Stimulated activated CD4-positive, alpha-beta T cell treated with anti-CD3 and anti-CD28 coated beads, Interleukin-15, amount 100 ng/mL, for 48 hours (primary cell): ENCODE measurements around the gene PIK3R5.
A peak's percentile ranks its signal among the peaks of the same experiment; 100 is the strongest.
"Not testable (repeated sequence)": the region's sequence is repeated elsewhere in the genome, so short reads cannot be mapped to it uniquely, and the experiment has no call there.

Experiments
- DNase-seq, 2 donors: peaks; one replicate each; pipeline ENCODE4 v3.0.0-alpha.2; 2020; ENCODE audit warnings: low read depth in 2 of 2

Gene PIK3R5, protein sequence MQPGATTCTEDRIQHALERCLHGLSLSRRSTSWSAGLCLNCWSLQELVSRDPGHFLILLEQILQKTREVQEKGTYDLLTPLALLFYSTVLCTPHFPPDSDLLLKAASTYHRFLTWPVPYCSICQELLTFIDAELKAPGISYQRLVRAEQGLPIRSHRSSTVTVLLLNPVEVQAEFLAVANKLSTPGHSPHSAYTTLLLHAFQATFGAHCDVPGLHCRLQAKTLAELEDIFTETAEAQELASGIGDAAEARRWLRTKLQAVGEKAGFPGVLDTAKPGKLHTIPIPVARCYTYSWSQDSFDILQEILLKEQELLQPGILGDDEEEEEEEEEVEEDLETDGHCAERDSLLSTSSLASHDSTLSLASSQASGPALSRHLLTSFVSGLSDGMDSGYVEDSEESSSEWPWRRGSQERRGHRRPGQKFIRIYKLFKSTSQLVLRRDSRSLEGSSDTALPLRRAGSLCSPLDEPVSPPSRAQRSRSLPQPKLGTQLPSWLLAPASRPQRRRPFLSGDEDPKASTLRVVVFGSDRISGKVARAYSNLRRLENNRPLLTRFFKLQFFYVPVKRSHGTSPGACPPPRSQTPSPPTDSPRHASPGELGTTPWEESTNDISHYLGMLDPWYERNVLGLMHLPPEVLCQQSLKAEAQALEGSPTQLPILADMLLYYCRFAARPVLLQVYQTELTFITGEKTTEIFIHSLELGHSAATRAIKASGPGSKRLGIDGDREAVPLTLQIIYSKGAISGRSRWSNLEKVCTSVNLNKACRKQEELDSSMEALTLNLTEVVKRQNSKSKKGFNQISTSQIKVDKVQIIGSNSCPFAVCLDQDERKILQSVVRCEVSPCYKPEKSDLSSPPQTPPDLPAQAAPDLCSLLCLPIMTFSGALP

DNA sequence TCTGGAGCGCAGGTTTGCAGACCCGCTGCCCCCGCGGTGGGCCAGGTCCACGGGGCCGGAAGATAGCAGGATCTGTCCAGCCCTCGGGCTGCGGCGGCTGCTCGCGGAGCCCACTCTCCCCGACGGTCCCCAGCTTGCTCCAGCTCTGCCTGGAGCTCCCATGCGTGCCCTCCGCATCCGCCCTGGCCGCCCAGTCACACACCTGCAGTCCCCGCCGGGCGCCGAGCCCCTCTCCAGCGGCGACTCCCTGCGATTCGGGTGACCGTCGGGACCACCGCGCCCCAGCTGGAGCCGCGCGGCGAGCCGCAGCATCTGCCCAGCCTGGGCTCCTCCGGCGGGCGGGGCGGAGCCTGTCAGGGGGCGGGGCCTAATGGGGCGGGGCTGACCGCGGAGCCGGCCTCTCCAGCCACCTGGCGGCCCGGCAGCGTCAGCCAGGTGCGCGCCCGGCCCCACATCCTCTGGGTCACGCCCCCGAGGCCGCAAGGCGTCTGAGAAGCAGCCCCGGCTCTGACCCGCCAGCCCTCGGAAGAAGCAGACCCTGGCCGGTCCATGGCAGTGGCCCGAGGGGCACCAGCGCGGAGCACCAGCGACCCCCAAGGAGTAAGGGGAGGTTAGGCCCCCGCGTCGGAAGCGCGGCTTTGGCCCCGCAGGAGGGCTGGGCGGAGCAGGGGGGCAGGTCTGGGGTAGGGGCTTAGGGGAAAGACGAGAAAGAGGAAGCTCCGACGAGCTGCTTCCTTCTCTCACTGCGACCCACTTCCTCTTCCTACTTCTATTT lies at the start of gene PIK3R5:
TSS of gene PIK3R5 (minus strand) at position 314 of the 775 bp plus-strand sequence. CDS start 54,213 bp downstream, outside the sequence.
- peak in 1 of 2 donors; percentile 81 for DNase-seq

DNA sequence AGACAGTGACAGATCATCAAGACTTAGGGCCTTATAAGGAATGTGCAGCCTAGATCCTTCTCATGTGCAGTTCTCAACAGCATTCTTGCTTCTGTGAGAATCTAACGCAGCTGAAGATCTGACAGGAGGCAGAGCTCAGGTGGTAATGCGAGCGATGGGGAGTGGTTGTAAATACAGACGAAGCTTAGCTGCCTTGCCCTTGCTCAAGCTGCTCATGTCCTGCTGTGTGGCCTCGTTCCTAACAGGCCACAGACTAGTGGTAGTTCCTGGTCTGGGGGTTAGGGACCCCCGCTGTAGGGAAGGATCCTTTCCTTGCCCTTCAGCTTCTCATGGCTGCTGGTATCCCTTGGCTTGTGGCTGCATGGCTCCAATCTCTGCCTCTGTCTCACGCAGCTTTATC lies 45.5 kb upstream of the PIK3R5 start:
- DNase-seq, result no peak

DNA sequence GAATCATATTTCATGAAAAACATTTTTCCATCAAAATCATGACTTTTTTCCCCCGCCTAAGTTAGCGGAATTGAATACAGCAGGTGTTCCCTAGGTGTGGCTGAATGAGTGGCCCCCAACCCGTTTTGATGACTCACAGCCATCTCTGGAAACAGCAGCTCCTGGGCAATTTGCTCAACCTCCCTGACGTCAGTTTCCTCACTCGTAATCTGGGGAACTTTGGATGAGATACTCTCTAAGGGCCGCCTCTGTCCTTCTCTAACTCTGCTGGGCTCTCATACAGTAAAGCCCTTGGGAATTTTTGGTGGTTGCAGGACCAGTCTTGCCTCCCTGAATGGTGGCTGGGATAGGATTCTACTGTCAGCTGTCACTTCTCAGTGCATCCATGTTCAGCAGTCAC lies 44.2 kb upstream of the PIK3R5 start:
- DNase-seq, result no peak

DNA sequence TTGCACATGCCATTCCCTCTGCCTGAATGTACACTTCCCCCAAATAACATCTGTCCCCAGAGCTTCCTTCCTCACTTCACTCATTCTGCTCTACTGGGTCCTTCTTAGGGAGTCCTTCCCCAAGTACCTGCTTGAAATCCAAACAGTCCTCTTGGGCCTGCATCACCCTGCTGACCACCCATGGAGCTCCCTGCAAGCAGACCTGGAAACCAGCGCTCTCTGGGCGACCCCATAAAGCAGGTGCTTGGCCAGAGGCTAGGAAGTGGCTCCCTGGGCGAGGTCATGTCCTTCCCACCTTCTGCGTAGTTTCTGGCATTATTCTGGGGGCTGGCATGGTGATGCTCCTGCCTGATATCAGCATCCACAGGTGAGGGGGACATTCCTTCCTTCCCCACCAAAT lies 43.6 kb upstream of the PIK3R5 start:
- DNase-seq, result no peak

DNA sequence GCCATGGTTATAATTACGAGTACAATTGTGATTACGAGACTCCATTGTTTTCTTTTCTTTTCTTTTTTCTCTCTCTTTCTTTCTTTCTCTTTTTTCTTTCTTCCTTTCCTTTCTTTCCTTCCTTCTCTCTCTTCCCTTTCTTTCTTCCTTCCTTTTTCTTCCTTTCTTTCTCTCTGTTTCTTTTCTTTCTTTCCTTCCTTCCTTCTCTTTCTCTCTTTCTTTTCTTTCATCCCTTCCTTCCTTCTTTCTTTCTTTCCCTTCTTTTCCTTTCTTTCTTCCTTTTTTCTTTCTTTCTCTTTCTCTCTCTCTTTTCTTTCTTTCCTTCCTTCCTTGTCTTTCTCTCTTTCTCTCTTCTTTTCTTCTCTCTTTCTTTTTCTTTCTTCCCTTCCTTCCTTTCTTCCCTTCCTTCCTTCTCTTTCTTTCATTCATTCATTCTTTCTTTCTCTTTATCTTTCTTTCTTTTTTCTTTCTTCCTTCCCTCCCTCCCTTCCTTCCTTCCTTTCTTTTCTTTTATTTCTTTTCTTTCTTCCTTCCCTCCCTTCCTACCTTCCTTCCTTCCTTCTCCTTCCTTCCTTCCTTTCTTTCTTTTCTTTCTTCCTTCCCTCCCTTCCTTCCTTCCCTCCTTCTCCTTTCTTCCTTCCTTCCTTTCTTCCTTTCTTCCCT lies 41.7 kb upstream of the PIK3R5 start:
- DNase-seq, result no peak

DNA sequence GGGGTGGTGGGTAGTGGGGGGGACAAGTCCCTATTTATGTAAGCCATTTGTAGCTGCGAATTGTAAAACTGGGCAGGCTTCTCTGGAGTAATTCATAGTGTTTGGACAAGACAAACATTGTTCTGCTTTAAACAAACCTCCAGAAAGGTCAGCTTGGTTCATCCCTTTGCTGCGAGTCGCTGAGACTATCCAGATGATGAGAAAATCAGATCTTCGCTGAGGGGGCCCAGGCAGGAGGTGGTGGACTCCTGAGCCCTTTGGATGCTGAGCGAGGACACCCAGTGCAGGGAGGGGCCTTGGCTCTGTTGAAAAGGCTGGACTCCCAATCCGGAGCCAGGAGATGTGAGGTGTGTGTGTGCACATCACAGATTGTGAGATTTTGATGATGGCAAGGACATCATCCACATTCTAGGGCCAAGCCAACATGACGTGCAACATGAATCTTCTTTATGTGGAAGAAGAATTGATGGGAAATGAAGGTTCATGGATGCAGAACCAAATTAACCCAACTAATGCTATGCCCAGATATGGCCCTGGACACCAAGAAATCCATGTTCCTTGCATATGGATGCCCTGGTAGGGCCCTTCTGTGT lies 40.8 kb upstream of the PIK3R5 start:
- no peak for DNase-seq

DNA sequence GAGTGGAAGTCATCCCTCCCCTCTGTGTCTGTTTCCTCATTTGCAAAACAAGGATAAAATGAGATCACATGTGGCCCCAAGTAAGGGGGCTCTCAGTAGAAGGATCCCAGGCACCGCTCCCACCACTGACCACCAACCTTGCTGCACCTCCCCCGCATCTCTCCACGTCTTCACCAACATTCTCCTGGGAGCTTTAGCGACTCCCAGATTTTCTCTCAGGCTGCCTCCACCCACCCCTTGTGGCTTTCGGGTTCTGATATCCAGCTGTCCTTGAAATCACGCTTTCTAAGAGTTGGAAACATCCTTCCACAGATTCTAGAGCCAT lies 39.4 kb upstream of the PIK3R5 start:
- no peak for DNase-seq

DNA sequence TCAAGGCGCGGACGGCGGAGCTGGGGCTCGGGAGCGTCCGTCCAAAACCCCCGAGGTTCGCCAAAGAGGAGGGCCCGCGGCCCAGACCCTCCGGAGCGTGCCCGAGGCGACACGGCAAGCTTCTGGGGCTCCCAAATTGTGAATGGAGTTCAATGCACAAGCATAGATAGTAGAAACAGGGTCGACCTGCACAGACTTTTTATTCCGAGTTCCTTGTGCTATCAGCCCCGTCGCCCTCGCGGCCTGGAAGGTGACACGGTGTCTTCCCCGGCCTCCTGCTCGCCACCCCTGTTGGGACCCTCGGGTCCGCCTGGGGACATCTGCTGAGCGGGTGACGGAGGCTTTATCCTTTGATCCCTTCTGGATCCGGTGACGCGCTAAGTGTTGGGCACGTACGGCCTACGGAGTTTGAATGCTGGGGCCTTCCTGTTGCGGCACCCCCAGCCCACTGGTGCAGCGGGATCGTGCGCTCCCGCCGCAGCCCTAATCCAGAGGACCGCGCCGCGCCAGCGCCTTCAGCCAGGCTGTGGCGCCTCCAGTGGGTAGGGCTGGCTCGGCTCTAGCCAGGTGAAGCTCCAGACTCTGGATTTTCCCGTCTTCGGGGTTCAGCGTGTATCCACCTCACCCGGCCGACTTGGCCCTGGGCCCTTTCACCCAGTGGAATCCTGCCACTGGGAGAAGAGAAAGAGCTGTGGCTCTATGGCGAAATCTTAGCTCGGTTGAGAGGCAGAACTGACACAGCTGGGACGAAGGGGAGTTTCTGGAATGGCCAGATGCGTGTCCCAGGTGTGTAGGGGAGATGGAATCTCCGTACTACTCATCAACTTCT lies 38.8 kb upstream of the PIK3R5 start:
- no peak for DNase-seq

DNA sequence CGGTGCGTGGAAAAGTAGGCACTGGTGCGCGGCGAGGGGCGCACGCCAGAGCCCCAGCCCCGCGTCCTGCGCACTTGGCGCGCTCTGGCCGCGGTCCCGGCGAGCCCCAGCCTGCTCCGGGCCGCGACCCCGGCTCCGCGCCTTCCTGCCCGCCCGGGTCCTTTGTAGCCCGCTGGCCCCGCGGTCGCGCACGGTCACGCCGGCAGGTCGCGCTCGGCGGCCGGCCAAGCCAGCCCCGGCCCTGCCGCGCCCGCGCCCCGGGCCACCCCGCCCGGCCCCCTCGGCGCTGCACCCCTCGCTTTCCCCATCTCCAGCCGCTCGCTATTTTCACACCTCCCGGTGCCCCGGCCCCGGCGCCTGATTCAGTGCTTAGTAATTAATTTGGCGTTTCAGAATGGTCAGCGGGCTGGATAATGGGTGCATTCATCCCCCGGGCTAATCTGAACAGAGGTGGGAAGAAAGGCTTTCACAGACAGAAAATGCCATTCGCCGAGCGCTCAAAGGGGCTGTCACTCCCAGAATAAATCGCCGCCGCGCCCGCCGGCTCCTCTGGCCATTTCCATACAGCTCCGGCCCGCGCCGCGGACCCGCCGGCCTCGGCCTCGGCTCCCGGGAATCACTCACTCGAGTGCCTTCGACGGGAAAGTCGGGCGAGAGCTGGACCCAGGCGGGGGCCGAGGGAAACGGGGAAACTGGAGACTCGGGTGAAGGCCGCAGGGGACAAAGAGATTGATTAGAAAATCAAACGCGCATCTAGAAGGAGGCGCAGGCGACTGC lies 38.0 kb upstream of the PIK3R5 start:
- no peak for DNase-seq

DNA sequence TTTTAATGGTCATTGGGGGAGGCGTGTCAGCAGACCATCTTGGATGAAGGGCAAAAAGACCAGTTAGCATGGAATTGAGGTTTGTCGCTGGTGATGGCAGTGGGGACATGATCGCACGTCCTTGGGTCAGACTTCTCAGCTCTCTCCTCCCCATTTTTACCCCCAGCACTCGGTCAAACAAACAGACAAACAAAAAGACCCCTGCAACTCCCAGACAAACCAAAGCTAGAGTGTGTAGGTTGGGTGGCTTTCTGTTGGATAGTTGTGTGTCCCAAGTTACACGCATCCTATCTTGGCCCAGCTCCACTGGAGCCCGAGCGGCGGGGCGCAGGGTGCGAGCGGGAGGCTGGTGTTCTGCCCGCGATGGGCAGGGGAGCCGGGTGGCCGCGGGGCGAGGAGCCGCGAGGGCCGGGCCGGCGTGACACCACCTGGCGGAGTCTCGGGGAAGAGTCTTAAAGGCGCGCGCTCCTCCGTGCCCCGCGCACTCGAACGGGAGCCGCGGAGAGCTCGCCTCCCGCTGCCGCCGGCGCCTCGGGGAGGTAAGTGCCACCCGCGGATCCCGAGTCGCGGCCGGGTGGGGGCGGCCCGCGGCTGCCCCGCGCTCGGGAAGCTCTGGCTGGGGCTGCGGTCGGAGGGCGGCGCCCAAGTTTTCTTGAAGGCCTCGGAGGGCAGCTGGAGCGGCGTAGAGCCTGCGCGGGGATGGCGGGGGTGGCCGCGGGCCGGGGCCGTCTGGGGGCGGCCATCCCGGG lies 37.3 kb upstream of the PIK3R5 start:
- DNase-seq, result no peak

DNA sequence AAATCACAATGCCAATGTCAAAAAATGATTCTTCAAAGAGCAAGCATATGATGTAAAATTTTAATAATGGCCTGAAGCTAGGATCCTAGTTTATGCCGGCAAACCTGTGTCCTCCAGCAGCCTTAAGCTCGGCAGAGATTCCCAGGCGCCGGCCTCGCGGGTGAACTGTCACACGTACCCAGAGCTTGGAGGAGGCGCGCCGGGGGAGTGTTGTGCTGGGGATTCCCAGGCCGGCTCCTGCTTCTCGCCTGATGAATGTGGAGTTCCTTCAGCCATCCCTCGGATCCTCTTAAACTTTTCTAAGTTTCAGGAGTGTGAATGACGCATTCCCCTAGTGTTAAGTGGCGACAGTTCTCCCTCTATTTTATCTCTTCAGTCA lies 36.7 kb upstream of the PIK3R5 start:
- no peak for DNase-seq

DNA sequence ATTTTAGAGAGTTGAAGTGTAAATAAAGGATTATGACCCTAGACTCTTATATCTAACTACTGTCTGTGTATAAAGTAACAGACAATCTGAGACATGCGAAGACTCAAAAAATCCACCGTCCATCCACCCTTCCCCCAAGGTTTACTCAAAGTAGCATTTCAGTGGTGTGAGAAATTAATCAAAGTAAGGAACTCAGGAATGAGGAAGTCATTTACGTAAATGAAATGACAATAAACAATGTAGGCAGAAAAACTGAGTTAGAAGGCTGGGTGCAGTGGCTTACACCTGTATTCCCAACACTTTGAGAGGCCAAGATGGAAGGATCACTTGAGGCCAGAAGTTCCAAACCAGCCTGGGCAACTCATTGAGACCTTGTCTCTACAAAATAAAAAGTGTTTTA lies 36.1 kb upstream of the PIK3R5 start:
- DNase-seq, result no peak

DNA sequence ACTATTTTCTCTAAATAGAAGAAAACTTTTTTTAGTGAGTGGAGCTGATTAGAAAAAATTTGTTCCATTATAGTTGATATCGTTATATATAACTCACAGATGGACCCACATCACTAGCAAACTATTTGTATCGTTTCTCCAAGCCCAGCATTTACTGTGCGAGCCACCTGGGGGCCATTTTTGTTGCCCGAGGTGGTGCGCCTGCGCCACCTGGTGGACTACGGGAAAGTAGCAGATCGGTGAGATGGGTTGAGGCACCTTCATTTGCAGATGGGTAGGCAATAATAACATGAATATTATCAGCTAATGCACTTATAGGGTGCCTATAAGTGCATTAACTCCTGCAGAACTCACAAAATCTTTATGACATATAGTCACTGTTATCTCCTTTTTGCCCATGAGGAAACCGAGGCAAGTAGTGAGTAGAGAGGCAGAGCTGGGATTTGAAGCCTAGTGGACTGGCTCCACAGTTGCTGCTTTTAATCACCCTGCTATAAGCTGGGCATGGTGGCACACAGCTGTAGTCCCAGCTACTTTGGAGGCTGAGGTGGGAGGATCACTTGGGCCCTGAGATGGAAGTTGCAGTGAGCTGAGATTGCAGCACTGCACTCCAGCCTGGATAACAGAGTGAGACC lies 32.6 kb upstream of the PIK3R5 start:
- peak; percentile 57 to 67 for DNase-seq

DNA sequence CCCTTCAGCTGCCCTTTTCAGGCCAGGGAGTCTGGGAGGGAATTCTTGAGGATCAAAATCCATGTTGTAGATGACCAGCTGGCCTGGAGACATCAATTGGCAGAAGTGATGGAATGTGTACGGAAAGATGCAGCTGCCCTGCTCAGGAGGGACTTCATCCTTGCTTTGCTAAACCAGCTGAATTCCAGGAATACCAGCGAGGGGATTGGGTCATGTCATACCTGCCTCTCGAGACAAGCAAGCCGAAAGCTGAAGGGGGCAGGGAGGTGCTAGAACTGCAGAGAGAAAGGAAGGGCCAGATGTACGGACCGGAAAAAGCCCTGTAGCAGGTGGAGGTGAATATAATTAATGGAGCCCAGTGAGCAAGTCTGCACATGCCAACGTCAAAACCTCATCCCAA lies 30.2 kb upstream of the PIK3R5 start:
- DNase-seq, result no peak

DNA sequence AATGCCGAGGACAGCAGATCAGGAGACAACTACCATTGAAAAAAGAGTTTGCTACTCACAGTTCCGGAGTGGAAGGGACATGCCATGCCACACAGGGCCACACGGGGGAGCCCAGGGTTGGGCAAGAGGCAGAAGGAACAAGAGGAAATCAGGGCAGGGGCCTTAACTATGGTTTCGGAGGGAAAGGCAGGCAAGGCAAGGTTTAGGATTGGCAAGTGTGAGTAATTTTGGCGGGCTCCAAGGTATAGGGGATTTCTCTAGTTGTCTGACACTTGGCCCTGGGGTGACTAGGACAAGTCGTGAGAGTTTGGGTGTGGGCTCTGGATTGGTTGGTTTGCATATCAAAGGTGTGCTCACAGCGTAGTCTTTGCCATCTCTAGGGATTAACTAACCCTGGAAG lies 28.8 kb upstream of the PIK3R5 start:
- DNase-seq, result peak; percentile 39 to 72

DNA sequence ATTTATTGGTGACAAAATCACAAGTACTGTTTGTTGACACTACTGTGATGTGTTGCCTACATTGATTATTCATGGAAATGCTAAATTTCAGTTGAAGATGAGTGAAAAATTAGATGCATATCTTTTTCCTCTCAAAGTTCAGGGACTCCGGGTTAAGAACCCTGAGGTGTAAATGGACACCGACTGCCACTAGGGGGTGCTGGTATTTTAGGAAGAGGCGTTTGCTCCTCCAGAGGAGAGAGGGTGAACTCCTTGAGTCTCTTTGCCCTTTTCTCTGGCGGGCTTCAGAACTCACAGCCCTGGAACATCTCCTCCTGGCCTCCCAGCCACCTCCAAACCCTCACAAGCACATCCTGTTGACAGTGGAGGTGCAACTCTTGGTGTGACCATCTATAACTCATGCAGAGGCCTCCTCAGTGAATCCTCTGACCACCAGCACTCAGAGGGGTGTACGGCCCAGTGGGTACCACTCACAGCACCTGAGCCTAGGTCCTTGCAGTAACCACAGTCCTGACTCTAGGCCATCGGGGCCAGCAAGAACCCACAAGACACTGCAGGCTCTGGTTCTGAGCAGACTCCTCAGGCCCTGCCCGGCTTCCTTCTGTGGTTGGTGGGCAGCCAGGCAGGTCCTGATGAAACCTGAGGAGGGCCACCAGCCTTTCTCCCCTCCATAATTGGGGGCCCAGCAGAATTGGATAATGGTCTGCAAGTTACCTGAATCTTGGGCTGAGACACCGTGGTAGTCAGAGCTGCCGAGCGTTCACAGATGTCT lies 26.2 kb upstream of the PIK3R5 start:
- DNase-seq, result peak; percentile 44 to 63

DNA sequence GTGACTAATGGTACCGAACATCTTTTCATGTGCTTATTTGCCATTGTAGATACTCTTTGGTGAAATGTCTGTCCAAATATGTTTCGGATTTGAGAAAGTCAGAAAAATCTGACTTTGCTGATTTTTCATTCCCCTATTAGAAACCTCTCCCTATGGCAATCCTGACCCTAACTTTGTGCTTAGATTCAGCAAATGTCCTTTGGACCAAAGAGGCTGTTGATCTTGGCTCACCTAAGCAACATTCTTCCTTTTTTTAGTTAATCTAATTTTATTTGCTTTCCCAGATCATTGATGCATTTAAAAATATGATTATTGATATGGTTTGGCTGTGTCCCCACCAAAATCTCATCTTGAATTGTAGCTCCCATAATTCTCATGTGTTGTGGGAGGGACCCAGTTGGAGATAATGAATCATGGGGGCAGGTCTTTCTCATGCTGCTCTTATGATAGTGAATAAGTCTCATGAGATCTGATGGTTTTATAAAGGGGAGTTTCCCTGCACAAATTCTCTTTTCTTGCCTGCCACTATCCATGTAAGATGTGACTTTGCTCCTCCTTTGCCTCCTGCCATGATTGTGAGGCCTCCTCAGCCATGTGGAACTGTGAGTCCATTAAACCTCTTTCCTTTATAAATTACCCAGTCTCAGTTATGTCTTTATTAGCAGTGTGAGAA lies 22.9 kb upstream of the PIK3R5 start:
- DNase-seq, result not testable (repeated sequence)
